H9 (cell line): ENCODE measurements around the gene TGM4. TPM values are rescaled to one million over a fixed set of nuclear protein-coding genes. Genes with fewer than 3 reads are reported as not detected.

ENCODE experiments used
- DNase-seq: peaks from one replicate; pipeline ENCODE4 v3.0.0-alpha.2; 2017
- H2AFZ ChIP-seq: one replicate; pipeline ENCODE4 v1.6.1; 2013; ENCODE audit warnings: mild to moderate bottlenecking, low read length, control low read depth, moderate library complexity
- H2AK5ac ChIP-seq: 2 replicates; pipeline ENCODE4 v1.6.1; 2013; ENCODE audit warnings: low read length, control low read depth, mixed read lengths; ENCODE audit not compliant: insufficient read length
- H2BK120ac ChIP-seq: one replicate; pipeline ENCODE4 v1.6.1; 2013; ENCODE audit warnings: low read depth, mild to moderate bottlenecking, low read length, control low read depth, inconsistent platforms; ENCODE audit not compliant: poor library complexity, severe bottlenecking
- H2BK12ac ChIP-seq: 2 replicates; pipeline ENCODE4 v1.6.1; 2013; ENCODE audit warnings: low read length, control low read depth, mixed read lengths, low read depth; ENCODE audit not compliant: insufficient read length
- H2BK15ac ChIP-seq: 2 replicates; pipeline ENCODE4 v1.6.1; 2013; ENCODE audit warnings: low read depth, low read length, control low read depth
- H2BK20ac ChIP-seq: one replicate; pipeline ENCODE4 v1.6.1; 2013; ENCODE audit warnings: low read depth, mild to moderate bottlenecking, low read length, control low read depth, inconsistent platforms; ENCODE audit not compliant: poor library complexity, severe bottlenecking
- H2BK5ac ChIP-seq: 2 replicates; pipeline ENCODE4 v1.6.1; 2013; ENCODE audit warnings: low read length, control low read depth, mixed read lengths; ENCODE audit not compliant: insufficient read length
- H3K14ac ChIP-seq: 2 replicates; pipeline ENCODE4 v1.6.1; 2013; ENCODE audit warnings: low read length, control low read depth; ENCODE audit not compliant: insufficient read depth
- H3K18ac ChIP-seq: 2 replicates; pipeline ENCODE4 v1.6.1; 2013; ENCODE audit warnings: low read depth, mild to moderate bottlenecking, mixed read lengths, low read length, control low read depth; ENCODE audit not compliant: insufficient read length
- H3K23ac ChIP-seq: 2 replicates; pipeline ENCODE4 v1.6.1; 2013; ENCODE audit warnings: low read length, control low read depth, mixed read lengths, low read depth; ENCODE audit not compliant: insufficient read length
- H3K23me2 ChIP-seq: 2 replicates; pipeline ENCODE4 v1.6.1; 2013; ENCODE audit warnings: low read depth, mild to moderate bottlenecking, mixed read lengths, low read length, control low read depth; ENCODE audit not compliant: insufficient read length, poor library complexity, severe bottlenecking
- H3K27ac ChIP-seq: 2 replicates; pipeline ENCODE4 v1.5.1; 2013; ENCODE audit warnings: low read length, control low read depth, mixed read lengths, low read depth; ENCODE audit not compliant: insufficient read length
- H3K27me3 ChIP-seq: 2 replicates; pipeline ENCODE4 v1.6.1; 2013; ENCODE audit warnings: low read length, control low read depth, inconsistent platforms; ENCODE audit not compliant: insufficient read depth
- H3K4ac ChIP-seq: 2 replicates; pipeline ENCODE4 v1.6.1; 2013; ENCODE audit warnings: low read depth, mild to moderate bottlenecking, control low read depth, inconsistent platforms, low read length, moderate library complexity
- H3K4me1 ChIP-seq: 2 replicates; pipeline ENCODE4 v1.6.1; 2013; ENCODE audit warnings: low read length, control low read depth, inconsistent platforms; ENCODE audit not compliant: insufficient read depth
- H3K4me2 ChIP-seq: 2 replicates; pipeline ENCODE4 v1.6.1; 2013; ENCODE audit warnings: low read length, control low read depth, mixed read lengths; ENCODE audit not compliant: insufficient read length, insufficient read depth
- H3K56ac ChIP-seq: 2 replicates; pipeline ENCODE4 v1.6.1; 2013; ENCODE audit warnings: low read depth, mild to moderate bottlenecking, mixed read lengths, low read length, control low read depth; ENCODE audit not compliant: insufficient read length
- H3K79me1 ChIP-seq: 2 replicates; pipeline ENCODE4 v1.6.1; 2013; ENCODE audit warnings: low read depth, mild to moderate bottlenecking, moderate library complexity, low read length, control low read depth, inconsistent platforms; ENCODE audit not compliant: insufficient read depth, poor library complexity, severe bottlenecking
- H3K79me2 ChIP-seq: 2 replicates; pipeline ENCODE4 v1.6.1; 2013; ENCODE audit warnings: low read length, control low read depth, inconsistent platforms; ENCODE audit not compliant: insufficient read depth
- H3K9ac ChIP-seq: 2 replicates; pipeline ENCODE4 v1.6.1; 2013; ENCODE audit warnings: low read length, control low read depth, mixed read lengths; ENCODE audit not compliant: insufficient read length; ENCODE audit errors: extremely low read depth
- H3K9me3 ChIP-seq: one replicate; pipeline ENCODE4 v1.6.1; 2013; ENCODE audit warnings: low read depth, low read length, inconsistent platforms; ENCODE audit not compliant: control insufficient read depth
- H3T11ph ChIP-seq: one replicate; pipeline ENCODE4 v1.6.1; 2013; ENCODE audit warnings: mild to moderate bottlenecking, low read length, control low read depth, inconsistent platforms
- H4K20me1 ChIP-seq: one replicate; pipeline ENCODE4 v1.6.1; 2013; ENCODE audit not compliant: control insufficient read depth, insufficient read length, insufficient read depth
- H4K5ac ChIP-seq: 2 replicates; pipeline ENCODE4 v1.6.1; 2013; ENCODE audit warnings: low read depth, mild to moderate bottlenecking, mixed read lengths, low read length, control low read depth; ENCODE audit not compliant: insufficient read length
- H4K8ac ChIP-seq: replicated peaks from 2 replicates; pipeline ENCODE4 v1.6.1; 2013; ENCODE audit warnings: low read length, control low read depth, mixed read lengths, low read depth; ENCODE audit not compliant: insufficient read length
- H4K91ac ChIP-seq: 2 replicates; pipeline ENCODE4 v1.6.1; 2013; ENCODE audit warnings: low read depth, mild to moderate bottlenecking, moderate library complexity, mixed read lengths, low read length, control low read depth; ENCODE audit not compliant: insufficient read length
- H3K27ac Mint-ChIP-seq, 3 experiments: 2 replicates in 2 of 3; 3 replicates in 1 of 3; pipeline ENCODE4 v1.8.0; 2020 to 2021; ENCODE audit warnings: mixed read lengths in 3 of 3, mild to moderate bottlenecking in 1 of 3, moderate library complexity in 1 of 3
- H3K27me3 Mint-ChIP-seq: 2 replicates; pipeline ENCODE4 v1.8.0; 2021; ENCODE audit warnings: low read depth, mild to moderate bottlenecking, moderate library complexity, mixed read lengths
- H3K36me3 Mint-ChIP-seq, 3 experiments: 2 replicates in 2 of 3; 3 replicates in 1 of 3; pipeline ENCODE4 v1.8.0; 2020 to 2021; ENCODE audit warnings: low read depth in 3 of 3, mixed read lengths in 3 of 3; ENCODE audit not compliant: insufficient read depth in 1 of 3
- H3K4me1 Mint-ChIP-seq, 2 experiments: 2 replicates each; pipeline ENCODE4 v1.8.0; 2020; ENCODE audit warnings: mixed read lengths in 2 of 2
- H3K4me3 Mint-ChIP-seq, 2 experiments: 2 replicates in 1 of 2; 3 replicates in 1 of 2; pipeline ENCODE4 v1.8.0; 2020 to 2021; ENCODE audit warnings: mild to moderate bottlenecking in 2 of 2, mixed read lengths in 2 of 2, moderate library complexity in 1 of 2
- H3K9me3 Mint-ChIP-seq, 2 experiments: 2 replicates in 1 of 2; 3 replicates in 1 of 2; pipeline ENCODE4 v1.8.0; 2020; ENCODE audit warnings: mild to moderate bottlenecking in 2 of 2, mixed read lengths in 2 of 2, moderate library complexity in 1 of 2
- WGBS: extraction: QIAGEN DNeasy Blood & Tissue Kit; methylation state at CpG from one replicate; pipeline ENCODE4 v1.1.7; 2013; ENCODE audit warnings: missing lambda C conversion rate, low lambda C conversion rate, mixed read lengths; ENCODE audit not compliant: insufficient read length; ENCODE audit errors: extremely low coverage; 5-methylcytosine and 5-hydroxymethylcytosine counted together
- total RNA-seq: library from RNA; stranded (reverse); gene quantifications from 2 replicates; pipeline ENCODE4 v1.2.1, GENCODE V29; 2021
- TF ChIP-seq, protein P1 (sequence below): fragments of 200-600 bp; sonication (generic); conservative IDR thresholded peaks from 3 replicates; pipeline ENCODE4 v1.8.0; 2021; ENCODE audit warnings: antibody characterized with exemption, mild to moderate bottlenecking

Gene TGM4
- total RNA-seq, 1 experiment from 2014 or later: not detected

DNA sequence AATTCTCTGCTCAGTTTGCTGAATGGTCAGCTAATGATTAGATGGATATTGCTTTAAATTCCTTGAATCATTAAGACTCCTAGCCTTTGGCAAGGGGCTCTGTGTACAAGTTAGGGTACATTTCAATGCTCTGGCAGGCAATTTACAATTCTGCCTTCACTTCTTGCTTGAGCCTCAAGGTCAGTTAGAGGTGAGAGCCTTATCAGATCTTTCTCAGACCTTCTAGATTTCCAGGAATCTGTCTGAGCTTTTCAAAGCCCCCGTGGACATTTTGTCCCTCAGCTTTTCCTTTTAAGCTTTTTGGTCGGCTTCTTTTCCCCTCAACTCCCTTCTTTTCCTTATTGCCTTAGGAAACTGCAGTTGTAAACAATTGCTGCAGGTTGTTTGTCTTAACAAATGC lies 34.7 kb downstream of the TGM4 start:
- H3K18ac ChIP-seq: no peak overlapping the region
- H2BK120ac ChIP-seq: no peak overlapping the region
- peaks cover 7% of the 10 kb centered on the region for H3K9me3 ChIP-seq
- no peak overlapping the region for H4K91ac ChIP-seq
- H3K4ac ChIP-seq: no peak overlapping the region
- no peak overlapping the region for H3T11ph ChIP-seq
- H3K27me3 Mint-ChIP-seq: peaks cover 21% of the 10 kb centered on the region
- no peak overlapping the region for H3K14ac ChIP-seq
- no peak overlapping the region for H2AFZ ChIP-seq
- H3K9me3 Mint-ChIP-seq: no peaks in the 10 kb centered on the region; a peak in 1 of 5 replicates
- H3K4me2 ChIP-seq: no peak overlapping the region
- no peak for DNase-seq
- H2BK5ac ChIP-seq: no peak overlapping the region
- peaks cover 10% of the 10 kb centered on the region in 2 experiments for H3K4me1 Mint-ChIP-seq
- H3K23ac ChIP-seq: no peak overlapping the region
- no peak overlapping the region for H2BK20ac ChIP-seq
- H3K27ac ChIP-seq: no peak overlapping the region
- no peak overlapping the region for H3K27ac Mint-ChIP-seq
- TF ChIP-seq, protein P1, sequence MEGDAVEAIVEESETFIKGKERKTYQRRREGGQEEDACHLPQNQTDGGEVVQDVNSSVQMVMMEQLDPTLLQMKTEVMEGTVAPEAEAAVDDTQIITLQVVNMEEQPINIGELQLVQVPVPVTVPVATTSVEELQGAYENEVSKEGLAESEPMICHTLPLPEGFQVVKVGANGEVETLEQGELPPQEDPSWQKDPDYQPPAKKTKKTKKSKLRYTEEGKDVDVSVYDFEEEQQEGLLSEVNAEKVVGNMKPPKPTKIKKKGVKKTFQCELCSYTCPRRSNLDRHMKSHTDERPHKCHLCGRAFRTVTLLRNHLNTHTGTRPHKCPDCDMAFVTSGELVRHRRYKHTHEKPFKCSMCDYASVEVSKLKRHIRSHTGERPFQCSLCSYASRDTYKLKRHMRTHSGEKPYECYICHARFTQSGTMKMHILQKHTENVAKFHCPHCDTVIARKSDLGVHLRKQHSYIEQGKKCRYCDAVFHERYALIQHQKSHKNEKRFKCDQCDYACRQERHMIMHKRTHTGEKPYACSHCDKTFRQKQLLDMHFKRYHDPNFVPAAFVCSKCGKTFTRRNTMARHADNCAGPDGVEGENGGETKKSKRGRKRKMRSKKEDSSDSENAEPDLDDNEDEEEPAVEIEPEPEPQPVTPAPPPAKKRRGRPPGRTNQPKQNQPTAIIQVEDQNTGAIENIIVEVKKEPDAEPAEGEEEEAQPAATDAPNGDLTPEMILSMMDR: no peak
- H4K8ac ChIP-seq: no peak overlapping the region
- no peaks in the 10 kb centered on the region for H3K27me3 ChIP-seq
- no peak overlapping the region for H2AK5ac ChIP-seq
- H4K5ac ChIP-seq: no peak overlapping the region
- H3K4me3 Mint-ChIP-seq: no peak overlapping the region
- H3K79me1 ChIP-seq: no peaks in the 10 kb centered on the region
- no CpG with 5 or more reads among the region's 2 CpGs for WGBS
- no peak overlapping the region for H3K9ac ChIP-seq
- H3K36me3 Mint-ChIP-seq: no peaks in the 10 kb centered on the region
- no peaks in the 10 kb centered on the region for H4K20me1 ChIP-seq
- H2BK15ac ChIP-seq: no peak overlapping the region
- no peaks in the 10 kb centered on the region for H3K23me2 ChIP-seq
- no peak overlapping the region for H2BK12ac ChIP-seq
- no peaks in the 10 kb centered on the region for H3K79me2 ChIP-seq
- no peak overlapping the region for H3K56ac ChIP-seq
- H3K4me1 ChIP-seq: no peaks in the 10 kb centered on the region
